NCI-H2171 (cell line): ENCODE results near the gene VPS37B.
A peak's percentile ranks its signal among the peaks of the same experiment; 100 is the strongest.
"Not testable (repeated sequence)": the region's sequence is repeated elsewhere in the genome, so short reads cannot be mapped to it uniquely, and the experiment has no call there.

ENCODE experiments used
- DNase-seq: peaks from one replicate; lab custom pipeline; 2025; lab: John Stamatoyannopoulos, UW

The VPS37B gene

GRCh38 chr12:122895704-122896636, at the start of gene VPS37B:
Gene VPS37B, minus strand, starts transcription at chr12:122896124. Its CDS starts 62 bp downstream, at chr12:122896062.
- DNase-seq, result peak; percentile 58

GRCh38 chr12:122944605-122945592, 49.0 kb upstream of the VPS37B start:
- no peak for DNase-seq

GRCh38 chr12:122943196-122943595, 47.3 kb upstream of the VPS37B start:
- DNase-seq, result no peak

- no peak for DNase-seq
Observed at GRCh38 chr12:122942637-122943036, 46.7 kb upstream of the VPS37B start.

- DNase-seq, result not testable (repeated sequence)
Observed at GRCh38 chr12:122941351-122941750, 45.4 kb upstream of the VPS37B start.

- no peak for DNase-seq
Observed at GRCh38 chr12:122939125-122939524, 43.2 kb upstream of the VPS37B start.

GRCh38 chr12:122937622-122938091, 41.7 kb upstream of the VPS37B start:
- no peak for DNase-seq

- no peak for DNase-seq
Observed at GRCh38 chr12:122935318-122935717, 39.4 kb upstream of the VPS37B start.

GRCh38 chr12:122934722-122935121, 38.8 kb upstream of the VPS37B start:
- no peak for DNase-seq

GRCh38 chr12:122932207-122932606, 36.3 kb upstream of the VPS37B start:
- DNase-seq, result no peak

GRCh38 chr12:122929812-122930211, 33.9 kb upstream of the VPS37B start:
- no peak for DNase-seq

- DNase-seq, result no peak
Observed at GRCh38 chr12:122929148-122929538, 33.2 kb upstream of the VPS37B start.

- peak; percentile 78 for DNase-seq
Observed at GRCh38 chr12:122928404-122929147, 32.7 kb upstream of the VPS37B start.

- no peak for DNase-seq
Observed at GRCh38 chr12:122927756-122928403, 32.0 kb upstream of the VPS37B start.

GRCh38 chr12:122921917-122922316, 26.0 kb upstream of the VPS37B start:
- no peak for DNase-seq

GRCh38 chr12:122920687-122921086, 24.8 kb upstream of the VPS37B start:
- DNase-seq, result no peak

- no peak for DNase-seq
Observed at GRCh38 chr12:122918827-122919226, 22.9 kb upstream of the VPS37B start.

GRCh38 chr12:122917507-122918121, 21.7 kb upstream of the VPS37B start:
- DNase-seq, result no peak

GRCh38 chr12:122909442-122910288, 13.7 kb upstream of the VPS37B start:
- DNase-seq, result peak; percentile 24

GRCh38 chr12:122908915-122909314, 13.0 kb upstream of the VPS37B start:
- DNase-seq, result no peak
